HFFc6 (cell line): ENCODE results near the gene XCL1. TPM values are rescaled to one million over a fixed set of nuclear protein-coding genes. Genes with fewer than 3 reads are reported as not detected.
"Not testable (repeated sequence)": the region's sequence is repeated elsewhere in the genome, so short reads cannot be mapped to it uniquely, and the experiment has no call there.

ENCODE experiments used
- DNase-seq: peaks from one replicate; pipeline ENCODE4 v3.0.0-alpha.2; 2018
- H3K27ac Mint-ChIP-seq: 2 replicates; pipeline ENCODE4 v1.8.0; 2020; ENCODE audit warnings: mild to moderate bottlenecking, mixed read lengths
- H3K27me3 Mint-ChIP-seq: 2 replicates; pipeline ENCODE4 v1.8.0; 2021; ENCODE audit warnings: mild to moderate bottlenecking, moderate library complexity, mixed read lengths; ENCODE audit not compliant: insufficient read depth
- H3K36me3 Mint-ChIP-seq: 2 replicates; pipeline ENCODE4 v1.8.0; 2021; ENCODE audit warnings: low read depth, mixed read lengths
- H3K4me1 Mint-ChIP-seq: 2 replicates; pipeline ENCODE4 v1.8.0; 2020; ENCODE audit warnings: low read depth, mixed read lengths
- H3K4me3 Mint-ChIP-seq: 2 replicates; pipeline ENCODE4 v1.8.0; 2020; ENCODE audit warnings: mild to moderate bottlenecking, moderate library complexity, mixed read lengths
- H3K9me3 Mint-ChIP-seq: 2 replicates; pipeline ENCODE4 v1.8.0; 2020; ENCODE audit warnings: mild to moderate bottlenecking, mixed read lengths
- long read RNA-seq: library from polyadenylated mRNA; unstranded; transcript quantifications from one replicate; pipeline ENCODE4 v2.0.0, GENCODE V29; 2019
- total RNA-seq, 6 experiments: library from RNA; stranded (reverse); fragmentation: NEBNext Ultra II Directional; extraction: Animal tissue kit (Norgen Biotek cat#: 25700); gene quantifications; 2 replicates in 1 of 6; 3 replicates in 5 of 6; pipeline ENCODE4 v1.2.3, GENCODE V29; 2021
- TF ChIP-seq, protein P1 (sequence below): fragments of 200-600 bp; sonication (generic); IDR thresholded peaks from 2 replicates; pipeline ENCODE4 v1.5.0; 2021; ENCODE audit warnings: antibody characterized with exemption, mild to moderate bottlenecking

Gene XCL1, protein sequence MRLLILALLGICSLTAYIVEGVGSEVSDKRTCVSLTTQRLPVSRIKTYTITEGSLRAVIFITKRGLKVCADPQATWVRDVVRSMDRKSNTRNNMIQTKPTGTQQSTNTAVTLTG
- total RNA-seq, result not detected
- long read RNA-seq, result 0 reads

DNA sequence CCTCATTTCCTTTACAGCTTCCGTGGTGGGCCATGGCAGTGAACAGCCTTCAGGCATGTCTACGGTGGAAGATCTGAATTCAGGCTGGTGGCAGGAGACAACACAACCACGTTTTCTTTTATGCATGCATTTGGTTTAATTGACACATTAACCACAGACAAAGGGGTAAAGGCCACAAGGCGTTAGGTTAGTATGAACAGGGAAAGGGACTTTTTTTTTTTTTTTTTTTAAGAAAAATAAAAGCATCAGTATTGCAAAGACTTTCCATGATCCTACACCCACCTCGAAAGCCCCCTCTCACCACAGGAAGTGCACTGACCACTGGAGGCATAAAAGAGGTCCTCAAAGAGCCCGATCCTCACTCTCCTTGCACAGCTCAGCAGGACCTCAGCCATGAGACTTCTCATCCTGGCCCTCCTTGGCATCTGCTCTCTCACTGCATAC lies at the start of gene XCL1:
XCL1 (plus strand) TSS at position 361 of the 444 bp plus-strand sequence; CDS start at position 394, 33 bp downstream.
- not testable (repeated sequence) for H3K36me3 Mint-ChIP-seq, DNase-seq, H3K27me3 Mint-ChIP-seq, H3K27ac Mint-ChIP-seq, H3K9me3 Mint-ChIP-seq, H3K4me3 Mint-ChIP-seq, H3K4me1 Mint-ChIP-seq

DNA sequence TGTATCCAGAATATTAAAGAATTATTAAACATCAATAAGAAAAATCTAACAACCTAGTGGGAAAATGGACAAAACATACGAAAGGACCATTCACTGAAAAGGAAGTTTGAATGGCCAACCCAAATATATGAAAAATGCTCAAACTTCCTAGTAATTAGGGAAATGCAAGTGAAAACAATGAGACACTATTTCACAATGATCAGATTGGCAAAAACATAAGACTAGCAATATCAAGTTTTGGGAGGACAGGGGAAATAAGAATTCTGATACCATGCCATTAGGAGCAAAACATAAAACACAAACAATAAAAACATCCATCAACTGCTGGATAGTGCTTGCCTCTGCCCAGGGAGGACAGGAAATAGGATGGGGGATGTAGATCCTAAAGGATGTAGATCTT lies 46.9 kb upstream of the XCL1 start:
- Mint-ChIP-seq H3K4me1 (no peaks in the 10 kb centered on the region), H3K9me3 (no peaks in the 10 kb centered on the region), H3K4me3 (no peak overlapping the region), H3K27me3 (peaks cover 7% of the 10 kb centered on the region), H3K36me3 (no peaks in the 10 kb centered on the region), H3K27ac (no peak overlapping the region)
- DNase-seq, result no peak
- TF ChIP-seq, protein P1, sequence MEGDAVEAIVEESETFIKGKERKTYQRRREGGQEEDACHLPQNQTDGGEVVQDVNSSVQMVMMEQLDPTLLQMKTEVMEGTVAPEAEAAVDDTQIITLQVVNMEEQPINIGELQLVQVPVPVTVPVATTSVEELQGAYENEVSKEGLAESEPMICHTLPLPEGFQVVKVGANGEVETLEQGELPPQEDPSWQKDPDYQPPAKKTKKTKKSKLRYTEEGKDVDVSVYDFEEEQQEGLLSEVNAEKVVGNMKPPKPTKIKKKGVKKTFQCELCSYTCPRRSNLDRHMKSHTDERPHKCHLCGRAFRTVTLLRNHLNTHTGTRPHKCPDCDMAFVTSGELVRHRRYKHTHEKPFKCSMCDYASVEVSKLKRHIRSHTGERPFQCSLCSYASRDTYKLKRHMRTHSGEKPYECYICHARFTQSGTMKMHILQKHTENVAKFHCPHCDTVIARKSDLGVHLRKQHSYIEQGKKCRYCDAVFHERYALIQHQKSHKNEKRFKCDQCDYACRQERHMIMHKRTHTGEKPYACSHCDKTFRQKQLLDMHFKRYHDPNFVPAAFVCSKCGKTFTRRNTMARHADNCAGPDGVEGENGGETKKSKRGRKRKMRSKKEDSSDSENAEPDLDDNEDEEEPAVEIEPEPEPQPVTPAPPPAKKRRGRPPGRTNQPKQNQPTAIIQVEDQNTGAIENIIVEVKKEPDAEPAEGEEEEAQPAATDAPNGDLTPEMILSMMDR, result no peak

DNA sequence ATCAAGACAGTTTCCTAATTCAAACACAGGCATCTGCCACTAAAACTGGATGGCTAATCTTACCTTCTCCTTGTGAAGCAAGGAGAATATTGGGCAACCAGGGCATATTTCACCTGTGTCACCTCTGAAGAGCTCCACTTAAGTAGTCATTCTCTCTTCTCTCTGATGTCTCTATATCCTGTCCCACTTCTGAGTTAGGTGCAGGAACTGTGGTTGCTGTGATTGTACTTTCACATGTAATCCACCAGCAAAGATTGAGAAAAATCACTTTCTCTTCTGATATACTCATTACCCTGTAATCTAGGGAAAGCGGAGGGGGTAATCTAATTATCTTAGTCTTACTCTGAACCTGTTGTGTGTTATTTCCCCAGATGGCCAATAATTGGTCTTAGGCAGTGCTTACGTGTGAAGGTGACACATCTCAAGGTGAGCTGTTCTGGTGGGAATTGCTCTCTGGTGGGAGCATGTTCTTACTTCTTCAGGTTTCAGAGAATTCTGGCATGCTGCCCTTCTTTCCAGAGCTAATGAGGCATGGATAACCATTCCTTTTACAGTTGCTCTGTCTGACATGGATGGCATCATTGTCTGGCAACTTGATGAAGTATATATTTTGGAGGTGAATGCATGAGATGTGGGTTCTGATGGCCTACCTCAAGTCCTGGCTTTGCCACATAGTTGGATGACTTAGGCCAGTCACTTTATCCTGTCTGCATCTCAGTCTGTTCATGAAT lies 44.6 kb upstream of the XCL1 start:
- no peak for DNase-seq
- no peak overlapping the region for H3K4me3 Mint-ChIP-seq

DNA sequence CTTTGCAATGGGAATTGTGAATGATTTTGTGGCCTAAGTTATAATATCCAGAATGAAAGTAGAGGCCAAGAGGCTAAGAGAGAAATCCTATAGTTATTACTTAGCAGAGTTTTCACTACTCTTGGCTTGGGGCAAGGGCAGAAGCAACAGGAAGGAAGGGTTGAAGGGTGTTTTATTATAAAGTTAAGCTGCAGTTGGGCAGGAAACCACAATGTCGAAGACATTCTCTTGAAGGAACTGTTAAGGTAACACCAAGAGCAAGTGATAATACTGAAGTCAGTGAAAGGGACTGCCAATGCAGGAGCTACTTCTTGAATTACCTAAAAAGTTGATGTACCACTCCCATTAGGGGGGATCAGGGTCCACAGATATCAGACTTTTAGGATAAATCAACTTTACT lies 40.9 kb upstream of the XCL1 start:
- Mint-ChIP-seq H3K27ac (no peak overlapping the region), H3K4me3 (no peak overlapping the region), H3K4me1 (no peaks in the 10 kb centered on the region), H3K36me3 (no peaks in the 10 kb centered on the region), H3K9me3 (no peaks in the 10 kb centered on the region), H3K27me3 (peaks cover 12% of the 10 kb centered on the region)
- TF ChIP-seq, protein P1, result no peak
- DNase-seq, result no peak

More for the DNA sequence above, 44.6 kb upstream of the XCL1 start:
- Mint-ChIP-seq H3K9me3 (no peaks in the 10 kb centered on the region), H3K27ac (no peak overlapping the region), H3K27me3 (peaks cover 9% of the 10 kb centered on the region), H3K36me3 (no peaks in the 10 kb centered on the region), H3K4me1 (no peaks in the 10 kb centered on the region)
- TF ChIP-seq, protein P1, result no peak

DNA sequence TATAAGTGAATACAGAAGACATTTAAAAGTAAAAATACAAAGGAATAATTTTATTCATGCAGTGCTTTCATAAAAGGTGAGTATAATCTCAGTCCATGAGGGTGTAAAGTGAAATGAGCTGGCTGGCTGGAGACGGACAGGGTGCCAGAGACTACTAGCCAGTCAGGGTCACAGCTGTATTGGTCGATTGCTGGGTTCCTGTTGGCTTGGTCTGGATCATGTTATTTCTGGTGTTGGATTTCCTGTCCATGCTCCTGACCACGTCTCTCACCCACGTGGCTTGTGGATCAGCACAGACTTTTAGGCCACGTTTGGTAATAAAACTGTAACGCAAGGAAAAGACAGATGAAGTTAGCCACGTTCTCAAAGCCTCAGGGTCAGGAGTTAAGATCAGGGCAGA lies 35.6 kb upstream of the XCL1 start:
- not testable (repeated sequence) for H3K4me3 Mint-ChIP-seq, H3K36me3 Mint-ChIP-seq, H3K27me3 Mint-ChIP-seq, DNase-seq, H3K9me3 Mint-ChIP-seq, H3K4me1 Mint-ChIP-seq, H3K27ac Mint-ChIP-seq

DNA sequence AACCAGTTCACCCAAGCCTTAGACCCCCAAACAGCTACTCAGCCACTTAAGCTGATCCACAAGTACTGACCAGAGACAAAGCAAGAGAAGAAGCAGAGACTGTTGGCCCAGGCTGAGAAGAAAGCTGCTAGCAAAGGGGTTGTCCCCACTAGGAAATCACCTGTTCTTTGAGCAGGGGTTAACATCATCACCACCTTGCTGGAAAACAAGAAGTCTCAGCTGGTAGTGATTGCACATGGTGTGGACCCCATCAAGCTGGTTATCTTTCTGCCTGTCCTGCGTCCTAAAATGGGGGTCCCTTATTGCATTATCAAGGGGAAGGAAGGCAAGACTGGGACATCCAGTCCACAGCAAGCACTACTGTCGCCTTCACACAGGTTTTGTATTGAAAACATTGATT lies 33.4 kb upstream of the XCL1 start:
- DNase-seq, H3K27ac Mint-ChIP-seq, H3K27me3 Mint-ChIP-seq, H3K4me3 Mint-ChIP-seq, H3K36me3 Mint-ChIP-seq, H3K4me1 Mint-ChIP-seq, H3K9me3 Mint-ChIP-seq: not testable (repeated sequence)

DNA sequence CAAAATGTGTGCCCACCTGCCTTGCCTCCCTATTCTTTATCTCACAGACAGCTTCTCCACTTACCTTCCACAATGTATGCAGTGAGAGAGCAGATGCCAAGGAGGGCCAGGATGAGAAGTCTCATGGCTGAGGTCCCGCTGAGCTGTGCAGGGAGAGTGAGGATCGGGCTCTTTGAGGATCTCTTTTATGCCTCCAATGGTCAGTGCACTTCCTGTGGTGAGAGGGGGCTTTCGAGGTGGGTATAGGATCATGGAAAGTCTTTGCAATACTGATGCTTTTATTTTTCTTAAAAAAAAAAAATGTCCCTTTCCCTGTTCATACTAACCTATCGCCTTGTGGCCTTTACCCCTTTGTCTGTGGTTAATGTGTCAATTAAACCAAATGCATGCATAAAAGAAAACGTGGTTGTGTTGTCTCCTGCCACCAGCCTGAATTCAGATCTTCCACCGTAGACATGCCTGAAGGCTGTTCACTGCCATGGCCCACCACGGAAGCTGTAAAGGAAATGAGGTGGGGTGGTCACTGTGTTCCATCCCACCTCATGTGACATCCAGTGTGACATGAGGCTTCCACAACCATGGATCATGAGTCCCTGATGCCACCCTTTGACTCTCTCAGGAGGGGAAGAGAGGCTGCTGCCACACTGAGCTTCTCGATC lies 32.4 kb upstream of the XCL1 start, which contains the start of gene XCL2:
XCL2 (minus strand) TSS at position 158 of the 659 bp plus-strand sequence; CDS start at position 125, 33 bp downstream.
- DNase-seq, H3K4me1 Mint-ChIP-seq, H3K9me3 Mint-ChIP-seq, H3K36me3 Mint-ChIP-seq, H3K4me3 Mint-ChIP-seq, H3K27ac Mint-ChIP-seq, H3K27me3 Mint-ChIP-seq: not testable (repeated sequence)
